ENCODE measurements around the gene FNBP1. TPM values are rescaled to one million over a fixed set of nuclear protein-coding genes. Genes with fewer than 3 reads are reported as not detected.
A peak's percentile ranks its signal among the peaks of the same experiment; 100 is the strongest.
"Not testable (repeated sequence)": the region's sequence is repeated elsewhere in the genome, so short reads cannot be mapped to it uniquely, and the experiment has no call there.

The FNBP1 gene
- polyA plus RNA-seq, 1 donor from 2014 or later, result 173 TPM

DNA sequence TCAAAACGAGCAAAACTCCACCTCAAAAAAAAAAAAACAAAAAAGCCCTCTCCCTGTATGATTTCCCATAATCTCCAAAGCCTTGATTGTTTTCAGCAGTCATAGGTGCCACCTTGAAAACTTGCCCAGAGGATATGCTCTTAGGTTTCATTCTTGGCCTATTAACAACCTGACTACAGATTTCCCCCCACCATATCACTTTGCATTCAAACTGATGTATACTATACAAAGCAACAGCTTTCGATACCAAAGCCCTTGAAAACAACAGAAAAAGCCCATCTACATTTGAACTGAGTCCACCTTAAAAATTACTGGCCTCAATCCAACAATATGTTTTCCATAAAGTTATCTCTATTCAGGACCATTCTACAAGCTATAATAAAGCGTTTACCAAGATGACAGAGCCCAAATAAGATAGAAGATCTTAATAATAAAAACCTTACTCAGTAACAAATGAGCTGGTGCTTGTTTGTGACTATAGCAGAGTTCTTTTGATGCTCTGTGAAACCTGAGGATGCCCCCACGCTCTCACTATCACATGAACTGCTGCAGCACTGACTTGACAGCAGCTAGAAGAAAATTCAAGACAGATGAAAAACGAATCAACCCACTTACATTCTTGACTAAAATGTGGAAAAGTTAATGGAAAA is 44.4 kb downstream of the FNBP1 start:
- Mint-ChIP-seq H3K27me3 (peaks cover 2% of the 10 kb centered on the region), H3K9me3 (no peaks in the 10 kb centered on the region), H3K4me3 (peak overlapping the region; percentile 25 to 67 (median 54)), H3K4me1 (peaks cover 61 to 65% (median 62%) of the 10 kb centered on the region in 3 donors), H3K27ac (peak overlapping the region; percentile 54 to 99 (median 94)), H3K36me3 (peaks cover 14% of the 10 kb centered on the region)

- Mint-ChIP-seq H3K27ac (peak overlapping the region; percentile 39 to 89 (median 54)), H3K36me3 (peaks cover 13% of the 10 kb centered on the region), H3K4me1 (peaks cover 55 to 58% (median 57%) of the 10 kb centered on the region in 3 donors), H3K4me3 (peak overlapping the region in 2 of 4 donors; percentile 51 to 67)
- H3K9me3 Mint-ChIP-seq, H3K27me3 Mint-ChIP-seq: not testable (repeated sequence)
These were observed 45.3 kb downstream of the FNBP1 start for GRCh38 chr9:129997706-129998105.

GRCh38 chr9:129996161-129996830 is 46.7 kb downstream of the FNBP1 start:
- Mint-ChIP-seq H3K4me1 (peaks cover 54 to 59% (median 59%) of the 10 kb centered on the region in 3 donors), H3K27me3 (peaks cover 2% of the 10 kb centered on the region), H3K36me3 (peaks cover 10% of the 10 kb centered on the region)

GRCh38 chr9:129995409-129996160 is 47.4 kb downstream of the FNBP1 start:
- peak overlapping the region; percentile 73 to 90 (median 82) for H3K4me3 Mint-ChIP-seq
- H3K36me3 Mint-ChIP-seq, result peaks cover 9% of the 10 kb centered on the region
- H3K27me3 Mint-ChIP-seq, result peaks cover 2% of the 10 kb centered on the region

More at GRCh38 chr9:129996161-129996830, 46.7 kb downstream of the FNBP1 start:
- peak overlapping the region; percentile 73 to 90 (median 82) for H3K4me3 Mint-ChIP-seq
- no peaks in the 10 kb centered on the region for H3K9me3 Mint-ChIP-seq
- peak overlapping the region; percentile 89 to 99 (median 92) for H3K27ac Mint-ChIP-seq

DNA sequence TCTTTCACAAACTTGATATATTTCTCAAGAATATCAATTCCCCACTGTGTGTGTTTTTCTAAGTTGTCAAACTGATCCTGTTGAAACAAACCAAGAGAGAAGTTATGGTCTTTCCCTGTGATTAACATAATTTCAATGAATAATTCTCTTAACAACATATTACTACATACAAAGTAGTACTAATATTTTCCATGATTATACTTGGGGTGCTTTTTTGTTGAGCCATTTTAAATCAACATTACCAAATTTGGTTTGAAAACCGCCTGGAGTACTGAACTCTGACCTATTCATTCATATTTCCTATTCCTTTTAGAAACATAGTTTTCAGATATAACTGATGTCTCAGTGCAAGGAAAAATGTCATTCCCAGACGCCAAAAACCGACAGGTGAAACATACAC is 48.1 kb downstream of the FNBP1 start:
- Mint-ChIP-seq H3K27ac (peak overlapping the region; percentile 89 to 99 (median 92)), H3K9me3 (no peaks in the 10 kb centered on the region), H3K4me1 (peaks cover 54 to 62% (median 60%) of the 10 kb centered on the region in 3 donors), H3K4me3 (peak overlapping the region; percentile 73 to 90 (median 82)), H3K27me3 (peaks cover 2% of the 10 kb centered on the region), H3K36me3 (peaks cover 12% of the 10 kb centered on the region)

More at GRCh38 chr9:129995409-129996160, 47.4 kb downstream of the FNBP1 start:
- H3K27ac Mint-ChIP-seq, result peak overlapping the region; percentile 89 to 99 (median 92)
- H3K4me1 Mint-ChIP-seq, result peaks cover 52 to 61% (median 60%) of the 10 kb centered on the region in 3 donors
- no peaks in the 10 kb centered on the region for H3K9me3 Mint-ChIP-seq

- Mint-ChIP-seq H3K4me3 (peak overlapping the region; percentile 76 to 91 (median 86)), H3K4me1 (peaks cover 48 to 63% (median 63%) of the 10 kb centered on the region in 3 donors), H3K27ac (peak overlapping the region; percentile 79 to 100 (median 99))
- not testable (repeated sequence) for H3K27me3 Mint-ChIP-seq, H3K36me3 Mint-ChIP-seq, H3K9me3 Mint-ChIP-seq
These were observed 51.9 kb downstream of the FNBP1 start for GRCh38 chr9:129991139-129991538.

DNA sequence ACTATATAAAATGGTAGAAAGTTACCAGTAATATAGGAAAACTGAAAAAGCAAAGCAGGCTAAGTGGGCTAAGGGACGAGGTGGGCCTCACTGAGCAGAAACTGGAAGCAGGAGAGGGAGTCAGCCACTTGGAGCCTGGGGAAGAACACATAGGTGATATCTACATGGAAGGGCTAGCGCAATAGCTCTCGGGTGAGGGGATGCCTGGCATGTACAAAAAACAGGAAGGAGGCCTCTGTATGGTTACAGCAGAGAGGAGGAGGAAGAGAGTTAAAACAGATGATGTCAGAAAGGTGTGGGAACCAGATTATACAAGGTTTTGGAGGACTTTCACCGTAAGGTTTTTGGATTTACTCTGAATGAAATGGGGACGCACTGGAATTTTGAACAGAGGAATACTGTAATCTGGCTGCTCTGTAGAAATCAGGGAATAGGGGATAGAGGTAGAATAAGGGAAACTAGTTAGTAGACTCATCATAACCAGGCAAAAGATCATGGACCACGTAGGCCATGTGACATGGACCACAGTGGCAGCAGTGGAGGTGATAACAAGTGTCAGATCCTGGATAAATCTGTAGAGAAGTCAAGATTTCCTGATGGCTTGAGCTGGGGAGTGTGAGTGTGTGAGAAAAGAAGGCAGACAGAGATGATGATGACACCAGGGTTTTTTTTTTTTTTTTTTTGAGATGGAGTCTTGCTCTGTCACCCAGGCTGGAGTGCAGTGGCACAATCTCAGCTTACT is 52.5 kb downstream of the FNBP1 start:
- Mint-ChIP-seq H3K36me3 (peaks cover 9% of the 10 kb centered on the region), H3K9me3 (no peaks in the 10 kb centered on the region), H3K4me3 (peak overlapping the region; percentile 76 to 91 (median 86)), H3K4me1 (peaks cover 41 to 58% (median 58%) of the 10 kb centered on the region in 3 donors), H3K27ac (peak overlapping the region; percentile 79 to 100 (median 99)), H3K27me3 (no peaks in the 10 kb centered on the region)

- Mint-ChIP-seq H3K9me3 (no peaks in the 10 kb centered on the region), H3K27ac (peak overlapping the region; percentile 79 to 99 (median 97)), H3K4me3 (peak overlapping the region; percentile 35 to 88 (median 68)), H3K27me3 (no peaks in the 10 kb centered on the region), H3K4me1 (peaks cover 39 to 58% (median 58%) of the 10 kb centered on the region in 3 donors), H3K36me3 (peaks cover 13% of the 10 kb centered on the region)
These were observed 53.2 kb downstream of the FNBP1 start for GRCh38 chr9:129989740-129990139.

GRCh38 chr9:129989362-129989708 is 53.7 kb downstream of the FNBP1 start:
- peak overlapping the region; percentile 35 to 88 (median 68) for H3K4me3 Mint-ChIP-seq
- H3K9me3 Mint-ChIP-seq, result no peaks in the 10 kb centered on the region
- peak overlapping the region; percentile 79 to 99 (median 97) for H3K27ac Mint-ChIP-seq
- no peaks in the 10 kb centered on the region for H3K27me3 Mint-ChIP-seq
- H3K4me1 Mint-ChIP-seq, result peaks cover 40 to 59% (median 59%) of the 10 kb centered on the region in 3 donors
- H3K36me3 Mint-ChIP-seq, result peaks cover 15% of the 10 kb centered on the region

GRCh38 chr9:129988607-129989361 is 54.2 kb downstream of the FNBP1 start:
- peaks cover 15% of the 10 kb centered on the region for H3K36me3 Mint-ChIP-seq
- no peaks in the 10 kb centered on the region for H3K9me3 Mint-ChIP-seq
- H3K4me3 Mint-ChIP-seq, result peak overlapping the region; percentile 35 to 88 (median 68)
- H3K27ac Mint-ChIP-seq, result peak overlapping the region; percentile 79 to 99 (median 97)
- peaks cover 35 to 57% (median 54%) of the 10 kb centered on the region in 3 donors for H3K4me1 Mint-ChIP-seq
- H3K27me3 Mint-ChIP-seq, result no peaks in the 10 kb centered on the region

- H3K4me1 Mint-ChIP-seq, result peaks cover 40 to 61% (median 59%) of the 10 kb centered on the region in 3 donors
These were observed 55.0 kb downstream of the FNBP1 start for GRCh38 chr9:129987941-129988340.

GRCh38 chr9:129987047-129987446 is 55.9 kb downstream of the FNBP1 start:
- Mint-ChIP-seq H3K27ac (peak overlapping the region; percentile 61 to 99 (median 97)), H3K4me1 (peaks cover 41 to 60% (median 56%) of the 10 kb centered on the region in 3 donors), H3K9me3 (no peaks in the 10 kb centered on the region), H3K27me3 (no peaks in the 10 kb centered on the region), H3K4me3 (peak overlapping the region; percentile 38 to 76 (median 56)), H3K36me3 (peaks cover 13% of the 10 kb centered on the region)

More at GRCh38 chr9:129987941-129988340, 55.0 kb downstream of the FNBP1 start:
- Mint-ChIP-seq H3K27ac (peak overlapping the region; percentile 61 to 99 (median 97)), H3K36me3 (peaks cover 15% of the 10 kb centered on the region), H3K9me3 (no peaks in the 10 kb centered on the region), H3K27me3 (no peaks in the 10 kb centered on the region), H3K4me3 (peak overlapping the region in 3 of 4 donors; percentile 6 to 63 (median 16))

DNA sequence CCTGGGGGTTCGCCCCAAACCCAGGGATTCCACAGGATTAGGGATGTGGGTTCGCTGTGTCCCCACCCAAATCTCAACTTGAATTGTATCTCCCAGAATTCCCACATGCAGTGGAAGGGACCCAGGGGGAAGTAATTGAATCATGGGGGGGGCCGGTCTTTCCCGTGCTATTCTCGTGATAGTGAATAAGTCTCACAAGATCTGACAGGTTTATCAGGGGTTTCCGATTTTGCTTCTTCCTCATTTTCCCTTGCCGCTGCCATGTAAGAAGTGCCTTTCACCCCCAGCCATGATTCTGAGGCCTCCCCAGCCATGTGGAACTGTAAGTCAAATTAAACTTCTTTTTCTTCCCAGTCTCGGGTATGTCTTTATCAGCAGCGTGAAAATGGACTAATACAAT is 58.4 kb downstream of the FNBP1 start:
- not testable (repeated sequence) for H3K27me3 Mint-ChIP-seq, H3K9me3 Mint-ChIP-seq
- peaks cover 38 to 49% (median 47%) of the 10 kb centered on the region in 3 donors for H3K4me1 Mint-ChIP-seq
- H3K4me3 Mint-ChIP-seq, result peak overlapping the region; percentile 19 to 80 (median 56)
- peaks cover 12% of the 10 kb centered on the region for H3K36me3 Mint-ChIP-seq
- H3K27ac Mint-ChIP-seq, result peak overlapping the region; percentile 83 to 96 (median 93)
